ENCODE data around the gene EXT2. TPM values are rescaled to one million over a fixed set of nuclear protein-coding genes. Genes with fewer than 3 reads are reported as not detected.

Gene EXT2
- total RNA-seq, 1 donor from 2014 or later, result 73.9 TPM

DNA sequence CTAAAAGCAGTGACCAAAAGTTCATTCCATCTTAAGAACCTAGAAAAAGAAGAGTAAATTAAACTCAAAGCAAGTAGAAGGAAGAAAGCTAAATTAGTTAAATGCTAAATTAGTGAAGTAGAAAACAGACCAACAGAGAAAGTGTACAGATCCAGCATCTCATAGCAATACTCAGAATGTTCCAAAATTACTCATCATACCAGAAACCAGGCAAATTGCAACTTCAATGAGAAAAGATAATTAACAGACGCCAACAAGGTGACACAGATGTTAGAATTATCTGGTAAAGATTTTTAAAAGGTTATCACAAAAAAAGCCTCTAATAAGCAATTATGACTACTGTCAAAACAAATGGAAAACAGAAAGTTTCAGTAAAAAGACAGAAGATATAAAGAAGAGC is 117.7 kb downstream of the EXT2 start:
- Mint-ChIP-seq H3K36me3 (ENCODE audit: insufficient read depth) (peaks cover 24% of the 10 kb centered on the region), H3K4me3 (ENCODE audit: low read depth) (no peak overlapping the region), H3K4me1 (ENCODE audit: low read depth) (peaks cover under 1% of the 10 kb centered on the region), H3K27ac (no peak overlapping the region), H3K27me3 (no peaks in the 10 kb centered on the region), H3K9me3 (ENCODE audit: low read depth) (peaks cover 21% of the 10 kb centered on the region)
- no peak for DNase-seq (ENCODE audit: low spot score, unreplicated experiment)
- TF ChIP-seq, protein P1, sequence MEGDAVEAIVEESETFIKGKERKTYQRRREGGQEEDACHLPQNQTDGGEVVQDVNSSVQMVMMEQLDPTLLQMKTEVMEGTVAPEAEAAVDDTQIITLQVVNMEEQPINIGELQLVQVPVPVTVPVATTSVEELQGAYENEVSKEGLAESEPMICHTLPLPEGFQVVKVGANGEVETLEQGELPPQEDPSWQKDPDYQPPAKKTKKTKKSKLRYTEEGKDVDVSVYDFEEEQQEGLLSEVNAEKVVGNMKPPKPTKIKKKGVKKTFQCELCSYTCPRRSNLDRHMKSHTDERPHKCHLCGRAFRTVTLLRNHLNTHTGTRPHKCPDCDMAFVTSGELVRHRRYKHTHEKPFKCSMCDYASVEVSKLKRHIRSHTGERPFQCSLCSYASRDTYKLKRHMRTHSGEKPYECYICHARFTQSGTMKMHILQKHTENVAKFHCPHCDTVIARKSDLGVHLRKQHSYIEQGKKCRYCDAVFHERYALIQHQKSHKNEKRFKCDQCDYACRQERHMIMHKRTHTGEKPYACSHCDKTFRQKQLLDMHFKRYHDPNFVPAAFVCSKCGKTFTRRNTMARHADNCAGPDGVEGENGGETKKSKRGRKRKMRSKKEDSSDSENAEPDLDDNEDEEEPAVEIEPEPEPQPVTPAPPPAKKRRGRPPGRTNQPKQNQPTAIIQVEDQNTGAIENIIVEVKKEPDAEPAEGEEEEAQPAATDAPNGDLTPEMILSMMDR (IDR thresholded peaks at IDR 0.05; ENCODE audit: unreplicated experiment), result no peak

DNA sequence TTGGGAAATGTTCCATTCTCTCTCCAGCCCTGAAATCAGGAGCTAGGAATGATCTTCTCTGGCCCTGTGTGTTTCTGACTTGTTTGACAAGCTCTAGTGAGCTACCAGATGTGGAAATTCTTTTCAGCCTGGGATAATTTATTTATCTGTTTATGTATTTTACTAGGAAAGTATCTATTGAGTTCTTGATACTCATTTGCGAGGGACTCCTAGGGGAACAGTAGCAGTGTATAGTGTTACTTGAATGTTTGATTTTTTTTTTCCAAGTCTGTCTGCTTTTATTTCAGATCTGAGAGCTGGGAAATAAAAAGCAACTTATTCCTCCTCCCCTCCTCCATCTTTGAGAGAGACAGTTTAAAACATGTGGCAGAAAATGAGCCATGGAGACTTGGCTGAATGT is 122.0 kb downstream of the EXT2 start:
- TF ChIP-seq, protein P1 (IDR thresholded peaks at IDR 0.05; ENCODE audit: unreplicated experiment), result no peak
- H3K9me3 Mint-ChIP-seq (ENCODE audit: low read depth), result peaks cover 11% of the 10 kb centered on the region
- peaks cover 10% of the 10 kb centered on the region for H3K36me3 Mint-ChIP-seq (ENCODE audit: insufficient read depth)
- no peak overlapping the region for H3K4me3 Mint-ChIP-seq (ENCODE audit: low read depth)
- no peak for DNase-seq (ENCODE audit: low spot score, unreplicated experiment)
- no peaks in the 10 kb centered on the region for H3K27me3 Mint-ChIP-seq
- peaks cover 4% of the 10 kb centered on the region for H3K4me1 Mint-ChIP-seq (ENCODE audit: low read depth)
- no peak overlapping the region for H3K27ac Mint-ChIP-seq

DNA sequence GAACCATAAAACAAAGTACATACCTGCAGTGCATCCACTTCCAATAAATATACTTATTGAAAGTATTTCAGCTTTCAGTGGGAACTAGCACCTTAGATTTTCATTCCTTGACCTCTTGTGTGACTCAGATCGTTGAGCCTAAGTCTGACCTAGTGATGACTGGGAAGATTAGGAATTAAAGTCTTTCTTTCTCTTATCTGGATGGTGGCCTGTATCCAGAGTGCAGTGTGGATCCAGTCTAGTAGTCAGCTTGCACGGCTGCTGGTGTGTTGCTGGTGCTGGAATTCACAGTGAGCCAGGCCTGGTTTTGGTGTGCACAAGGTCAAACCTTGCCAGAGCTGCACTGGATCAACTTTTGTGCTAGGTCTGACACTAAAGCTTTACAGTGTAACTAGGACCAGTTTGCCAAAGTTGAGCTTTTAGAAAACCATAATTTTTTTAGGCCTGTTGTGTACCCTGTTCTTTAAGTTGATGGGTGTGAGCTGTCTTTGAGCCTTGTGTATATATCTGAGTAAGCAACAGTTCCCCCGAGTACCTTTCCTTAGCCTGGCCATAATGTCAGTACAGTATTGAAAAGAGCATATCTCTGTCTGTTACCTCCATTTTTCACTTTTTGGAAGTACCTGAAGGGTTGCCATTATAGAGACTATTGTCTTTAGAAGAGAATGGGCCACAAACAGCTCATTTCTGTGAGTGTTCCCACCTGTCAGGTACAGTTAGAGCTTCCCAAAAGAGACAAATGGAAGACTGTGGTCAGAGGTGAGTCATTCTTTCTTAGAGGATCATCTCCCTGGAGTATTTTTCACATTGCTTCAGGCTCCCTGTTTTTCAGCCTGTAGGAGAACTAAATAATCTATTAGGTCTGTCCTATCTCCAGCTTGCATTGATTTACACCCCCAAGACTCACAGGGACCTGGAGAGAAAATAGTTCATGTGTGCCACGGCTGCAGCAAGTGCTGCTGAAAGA is 124.6 kb downstream of the EXT2 start:
- Mint-ChIP-seq H3K27me3 (no peaks in the 10 kb centered on the region), H3K27ac (peak overlapping the region; percentile 84), H3K4me3 (ENCODE audit: low read depth) (no peak overlapping the region), H3K9me3 (ENCODE audit: low read depth) (no peaks in the 10 kb centered on the region), H3K36me3 (ENCODE audit: insufficient read depth) (peaks cover 3% of the 10 kb centered on the region), H3K4me1 (ENCODE audit: low read depth) (peaks cover 4% of the 10 kb centered on the region)
- DNase-seq (ENCODE audit: low spot score, unreplicated experiment), result no peak
- TF ChIP-seq, protein P1 (IDR thresholded peaks at IDR 0.05; ENCODE audit: unreplicated experiment), result no peak

DNA sequence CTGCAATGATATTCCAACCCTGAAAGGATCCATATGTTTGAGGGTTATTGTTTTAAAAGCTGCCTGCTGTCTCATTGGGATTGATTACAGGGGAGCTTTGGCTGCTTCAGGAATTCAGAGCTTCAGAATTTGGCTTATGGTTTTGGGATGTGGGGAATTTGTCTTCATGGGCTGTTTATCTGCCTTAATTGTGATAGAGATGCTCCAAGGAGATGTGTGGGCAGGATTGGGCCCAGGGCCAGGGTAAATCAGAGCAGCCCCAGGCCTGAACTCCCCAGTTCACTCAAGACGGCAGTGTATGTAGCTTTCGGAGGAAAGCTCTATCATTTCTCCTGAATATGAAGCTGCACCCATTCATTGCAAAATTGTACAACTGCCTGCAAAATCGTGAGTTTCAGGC is 126.0 kb downstream of the EXT2 start:
- DNase-seq (ENCODE audit: low spot score, unreplicated experiment), result no peak
- Mint-ChIP-seq H3K9me3 (ENCODE audit: low read depth) (no peaks in the 10 kb centered on the region), H3K4me3 (ENCODE audit: low read depth) (no peak overlapping the region), H3K27ac (no peak overlapping the region), H3K36me3 (ENCODE audit: insufficient read depth) (peaks cover 1% of the 10 kb centered on the region), H3K4me1 (ENCODE audit: low read depth) (peaks cover 4% of the 10 kb centered on the region), H3K27me3 (no peaks in the 10 kb centered on the region)
- TF ChIP-seq, protein P1 (IDR thresholded peaks at IDR 0.05; ENCODE audit: unreplicated experiment), result no peak

DNA sequence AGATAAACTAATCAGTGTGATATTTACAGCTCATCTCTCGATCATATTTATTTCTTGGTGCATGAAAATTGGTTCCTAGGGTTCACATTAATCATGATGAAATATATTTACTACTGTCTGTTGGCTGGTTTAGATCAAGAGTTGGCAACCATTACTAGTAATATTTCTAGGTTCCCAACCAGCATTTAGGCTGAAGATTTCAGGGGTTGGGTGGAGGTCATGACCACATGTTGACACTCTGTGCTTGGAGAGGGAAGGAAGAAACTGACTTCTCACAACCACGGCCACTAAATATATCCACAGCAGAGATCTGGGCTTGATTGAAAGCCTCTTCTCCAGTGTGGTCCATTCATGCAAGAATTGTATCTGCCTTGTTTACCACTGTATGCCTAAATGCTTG is 126.5 kb downstream of the EXT2 start:
- H3K27ac Mint-ChIP-seq, result no peak overlapping the region

More for the DNA sequence above, 126.5 kb downstream of the EXT2 start:
- no peak for DNase-seq (ENCODE audit: low spot score, unreplicated experiment)
- Mint-ChIP-seq H3K9me3 (ENCODE audit: low read depth) (no peaks in the 10 kb centered on the region), H3K4me3 (ENCODE audit: low read depth) (no peak overlapping the region), H3K36me3 (ENCODE audit: insufficient read depth) (peaks cover 1% of the 10 kb centered on the region), H3K27me3 (no peaks in the 10 kb centered on the region), H3K4me1 (ENCODE audit: low read depth) (peaks cover 4% of the 10 kb centered on the region)
- TF ChIP-seq, protein P1 (IDR thresholded peaks at IDR 0.05; ENCODE audit: unreplicated experiment), result no peak

Data from progenitor cell of endocrine pancreas (in vitro differentiated cells).